ENCODE measurements around the gene MBD3.
A peak's percentile ranks its signal among the peaks of the same experiment; 100 is the strongest.

The MBD3 gene

DNA sequence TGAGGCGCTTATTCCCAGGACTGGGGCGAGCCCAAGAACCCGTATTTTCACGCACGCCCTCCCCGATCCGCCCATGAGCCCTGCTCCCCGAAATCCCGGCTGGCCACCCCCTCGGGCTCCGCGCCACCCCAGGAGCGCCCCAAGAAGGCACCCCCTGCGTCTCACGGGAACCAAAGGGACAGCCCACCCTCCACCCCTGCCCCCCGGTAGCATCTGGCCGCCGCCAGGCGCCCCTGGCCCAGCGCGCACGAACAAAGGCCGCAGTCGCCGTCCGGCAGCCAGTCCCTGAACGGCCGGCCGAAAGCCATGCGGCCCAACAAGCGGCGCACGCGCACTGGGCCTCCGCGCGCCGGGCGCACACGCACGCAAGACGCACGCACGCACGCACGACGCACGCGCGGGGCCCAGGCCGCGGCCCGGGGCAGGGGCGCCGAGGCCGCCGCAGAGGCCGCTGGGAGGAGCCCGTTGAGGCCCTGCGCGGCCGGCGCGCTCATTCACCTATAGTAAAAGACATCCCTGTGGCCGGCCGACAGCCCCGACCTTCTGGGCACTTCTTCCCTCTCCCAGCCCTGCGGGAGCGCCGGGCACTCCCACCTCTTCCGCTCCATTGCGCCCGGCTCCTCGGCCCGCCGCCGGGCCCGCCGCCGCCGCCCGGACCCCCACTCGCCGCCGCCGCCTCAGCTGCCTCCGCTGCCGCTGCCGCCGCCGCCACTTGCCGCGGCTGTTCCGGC, 476 bp downstream of the MBD3 start:
- DNase-seq: peak; percentile 72

DNA sequence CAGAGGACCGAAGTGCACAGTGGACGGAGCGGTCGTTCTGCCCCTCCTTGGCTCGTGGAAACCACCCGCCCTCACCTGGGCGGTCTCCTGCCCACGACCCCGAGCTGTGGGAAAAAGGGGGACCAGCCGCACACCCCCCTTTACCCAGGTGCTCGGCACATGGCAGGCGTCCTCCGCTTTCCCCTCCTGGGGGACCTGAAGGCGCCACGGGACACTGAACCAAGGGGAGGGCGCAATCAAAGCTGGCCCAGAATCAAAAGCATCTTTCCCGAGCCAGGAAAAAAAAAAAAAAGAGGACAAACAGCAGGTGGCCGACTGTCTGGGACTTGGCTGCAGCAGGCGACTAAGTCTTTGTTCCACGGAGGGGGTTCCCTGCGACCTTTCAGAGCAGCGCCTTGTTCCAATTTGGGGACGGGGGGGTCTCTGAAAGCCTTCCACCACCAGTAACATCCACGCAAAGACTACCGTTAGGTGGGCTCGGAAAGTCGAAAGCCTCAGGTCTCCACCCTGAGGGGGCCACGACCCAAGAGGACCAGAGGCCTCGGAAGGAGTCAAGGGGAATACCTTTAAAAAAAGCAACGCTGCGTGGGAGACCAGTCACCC, 1.1 kb downstream of the MBD3 start:
- DNase-seq: no peak

DNA sequence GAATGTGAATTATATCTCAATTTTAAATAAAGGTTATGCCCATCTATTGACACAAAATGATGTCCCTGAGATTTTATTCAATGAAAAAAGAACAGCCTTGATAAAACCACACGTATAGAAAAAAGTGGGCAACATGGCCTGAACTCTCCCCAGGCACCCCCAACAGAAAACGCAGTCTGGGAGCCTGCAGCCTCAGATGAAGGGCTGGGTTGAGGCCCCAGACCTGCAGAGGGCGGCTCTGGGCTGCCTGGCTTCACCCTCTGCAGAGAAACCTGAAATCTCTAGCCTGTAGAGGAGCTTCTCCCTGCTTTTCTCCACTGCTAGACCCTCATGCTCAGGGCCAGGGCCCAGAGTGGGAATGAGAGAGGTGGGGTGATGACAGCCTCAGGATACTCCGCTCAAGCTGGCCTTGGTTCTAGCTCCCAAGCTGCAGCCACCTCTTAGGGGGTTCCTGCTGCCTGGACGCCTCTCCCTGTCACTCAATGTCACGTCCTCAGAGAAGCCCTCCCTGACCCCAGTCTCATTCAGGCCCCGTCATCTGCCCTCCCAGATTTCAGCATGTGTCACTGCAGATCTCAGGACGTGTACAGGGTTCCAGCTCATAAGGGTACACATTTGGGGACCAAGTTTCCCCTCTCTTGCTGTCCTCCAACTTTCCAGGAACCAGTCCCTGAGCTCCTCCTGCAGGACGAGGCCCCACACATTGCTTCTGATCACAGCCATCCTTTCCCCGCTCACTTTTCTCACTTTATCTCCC, 1.8 kb downstream of the MBD3 start:
- DNase-seq: no peak

DNA sequence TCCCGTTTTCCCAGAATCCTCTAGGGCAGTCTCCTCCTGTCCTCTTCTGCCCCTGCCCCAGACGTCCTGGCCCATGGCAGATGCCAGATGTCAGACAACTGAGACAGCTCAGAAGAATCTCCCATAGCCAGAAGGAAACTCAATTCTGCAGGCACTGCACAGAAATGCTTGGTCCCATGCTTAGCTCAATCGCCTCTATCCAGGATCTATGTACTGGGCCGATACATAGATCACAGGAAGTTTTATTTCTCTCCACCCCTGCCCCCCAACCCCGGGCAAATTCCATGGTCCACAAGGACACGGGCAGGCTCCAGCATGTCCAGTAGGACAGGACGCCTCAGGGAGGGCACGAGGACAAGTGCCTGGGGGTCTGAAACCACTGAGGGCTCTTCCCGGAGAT, 4.8 kb downstream of the MBD3 start:
- no peak for DNase-seq

DNA sequence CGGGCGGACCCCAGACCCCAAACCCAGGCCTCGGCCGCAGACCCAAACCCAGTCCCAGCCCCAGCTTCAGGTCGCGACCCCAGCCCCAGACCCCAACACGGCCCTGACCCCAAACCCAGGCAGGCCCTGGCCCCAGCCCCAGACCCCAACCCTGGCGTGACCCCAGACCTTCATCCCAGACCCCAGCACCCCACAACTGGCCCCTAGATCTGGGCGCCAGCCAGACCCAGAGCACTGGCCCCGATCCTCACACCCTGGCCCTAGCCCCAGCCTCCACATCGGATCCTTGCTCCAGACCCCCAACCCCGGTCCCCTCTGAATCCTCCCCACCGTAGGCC, 7.5 kb downstream of the MBD3 start:
- DNase-seq: no peak

DNA sequence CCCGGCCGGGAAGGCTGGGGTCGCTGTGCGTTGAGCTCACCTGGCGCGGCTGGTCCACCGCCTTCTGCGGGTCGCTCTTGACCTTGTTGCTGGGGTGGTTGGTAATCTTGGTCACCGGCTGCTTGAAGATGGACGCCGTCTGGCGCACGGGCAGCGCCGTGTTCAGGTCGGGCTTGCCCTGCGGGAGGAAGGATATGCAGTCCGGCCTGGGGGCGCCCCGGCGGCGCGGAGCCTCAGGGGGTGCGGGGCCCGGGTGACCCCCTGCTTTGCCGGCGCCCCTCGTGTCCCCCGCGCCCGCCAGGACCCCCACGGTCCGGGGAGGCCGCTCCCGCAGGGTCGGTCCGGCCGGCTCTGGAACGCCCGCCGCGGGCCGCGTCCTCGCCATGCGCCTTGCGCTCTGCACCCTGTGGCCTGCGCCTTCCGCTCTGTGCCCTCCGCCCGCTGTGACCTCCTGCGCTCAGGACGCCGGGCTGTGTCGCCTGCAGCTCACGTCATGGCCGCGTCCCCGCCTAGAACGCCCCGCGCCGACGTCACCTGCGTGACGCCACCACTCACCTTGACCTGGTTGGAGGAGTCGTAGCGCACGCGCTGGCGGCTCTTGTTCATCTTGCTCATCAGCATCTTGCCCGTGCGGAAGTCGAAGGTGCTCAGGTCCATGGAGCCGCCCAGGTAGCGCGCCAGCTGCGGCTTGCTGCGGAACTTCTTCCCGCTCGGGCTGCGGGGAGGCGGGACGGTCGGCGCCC, 8.0 kb downstream of the MBD3 start:
- DNase-seq: no peak

DNA sequence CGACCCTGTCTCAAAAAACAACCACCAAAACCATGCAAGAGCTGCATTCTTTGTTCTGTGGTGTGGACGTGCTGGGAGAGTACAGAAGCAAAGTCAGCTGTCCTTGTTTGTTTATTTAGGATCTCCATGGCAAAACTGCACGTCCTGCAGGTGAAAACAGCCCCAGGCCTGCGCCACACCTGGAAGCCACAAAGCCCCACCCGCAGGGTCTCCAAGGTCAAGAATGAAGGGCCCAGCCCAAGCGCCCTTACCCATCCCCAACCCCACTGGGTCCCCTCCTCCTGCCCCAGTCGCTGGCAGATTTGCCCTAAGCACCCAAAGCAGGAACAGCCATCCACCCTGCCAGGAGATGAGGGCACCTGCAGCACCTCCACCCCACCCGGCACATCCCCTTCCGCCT, 10.5 kb downstream of the MBD3 start:
- DNase-seq: no peak

DNA sequence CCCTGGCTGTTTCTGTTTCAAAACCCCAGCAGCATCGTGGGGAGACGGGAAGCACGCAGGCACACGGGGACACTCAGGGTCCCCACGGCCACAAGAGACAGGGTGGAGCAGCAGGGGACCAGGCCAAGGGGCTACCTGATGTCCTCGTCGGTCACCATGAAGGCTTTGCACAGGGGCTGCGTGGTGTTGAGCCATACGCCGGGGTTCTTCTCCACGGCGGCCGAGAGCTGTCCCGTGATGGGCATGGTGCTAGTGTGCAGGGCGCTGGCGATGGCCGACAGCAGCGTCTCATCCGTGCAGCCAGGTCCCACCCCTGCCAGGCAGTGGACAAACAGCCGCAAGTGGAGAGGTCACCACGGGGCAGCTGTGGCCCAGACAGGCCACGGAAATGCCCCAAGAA, 11.7 kb downstream of the MBD3 start:
- no peak for DNase-seq

DNA sequence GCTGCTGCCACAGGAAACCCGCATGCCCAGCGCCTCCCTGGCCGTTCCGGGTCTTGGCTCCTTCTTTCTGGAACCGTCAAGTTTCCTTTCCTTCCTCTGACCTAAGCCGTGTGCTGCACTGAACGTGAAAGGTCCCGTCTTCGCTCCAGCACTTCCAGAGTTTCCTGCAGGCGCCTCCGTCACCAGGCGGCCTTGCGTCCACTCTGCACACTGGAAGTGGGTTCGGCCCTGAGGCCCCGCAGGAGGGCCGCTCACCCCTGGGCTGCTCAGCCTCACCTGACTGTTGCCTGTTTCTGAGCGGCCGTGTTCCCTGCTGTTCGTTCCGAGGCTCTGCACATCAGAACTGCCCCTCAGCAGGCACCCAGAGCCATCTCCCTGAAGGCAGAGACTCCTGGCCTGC, 12.3 kb downstream of the MBD3 start:
- no peak for DNase-seq

DNA sequence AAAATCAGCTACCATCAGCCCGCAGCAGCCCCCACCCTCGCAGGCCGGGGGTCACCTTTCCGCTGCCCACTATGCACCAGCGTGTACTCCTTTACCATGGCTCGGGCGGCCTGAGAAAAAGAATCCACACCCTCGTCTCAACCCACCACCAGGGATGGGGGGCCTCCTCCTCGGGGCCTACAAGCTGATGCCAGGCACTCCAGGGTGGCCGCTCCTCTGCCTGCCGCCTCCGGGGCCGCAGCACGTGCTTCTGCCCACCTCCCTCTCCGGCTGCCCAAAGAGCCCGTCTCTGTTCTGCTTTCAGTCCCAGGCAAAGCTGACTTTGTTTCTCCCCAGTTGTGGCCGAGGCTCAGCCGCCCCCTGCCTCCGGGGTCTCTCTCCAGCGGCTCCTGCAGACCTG, 13.4 kb downstream of the MBD3 start:
- no peak for DNase-seq

DNA sequence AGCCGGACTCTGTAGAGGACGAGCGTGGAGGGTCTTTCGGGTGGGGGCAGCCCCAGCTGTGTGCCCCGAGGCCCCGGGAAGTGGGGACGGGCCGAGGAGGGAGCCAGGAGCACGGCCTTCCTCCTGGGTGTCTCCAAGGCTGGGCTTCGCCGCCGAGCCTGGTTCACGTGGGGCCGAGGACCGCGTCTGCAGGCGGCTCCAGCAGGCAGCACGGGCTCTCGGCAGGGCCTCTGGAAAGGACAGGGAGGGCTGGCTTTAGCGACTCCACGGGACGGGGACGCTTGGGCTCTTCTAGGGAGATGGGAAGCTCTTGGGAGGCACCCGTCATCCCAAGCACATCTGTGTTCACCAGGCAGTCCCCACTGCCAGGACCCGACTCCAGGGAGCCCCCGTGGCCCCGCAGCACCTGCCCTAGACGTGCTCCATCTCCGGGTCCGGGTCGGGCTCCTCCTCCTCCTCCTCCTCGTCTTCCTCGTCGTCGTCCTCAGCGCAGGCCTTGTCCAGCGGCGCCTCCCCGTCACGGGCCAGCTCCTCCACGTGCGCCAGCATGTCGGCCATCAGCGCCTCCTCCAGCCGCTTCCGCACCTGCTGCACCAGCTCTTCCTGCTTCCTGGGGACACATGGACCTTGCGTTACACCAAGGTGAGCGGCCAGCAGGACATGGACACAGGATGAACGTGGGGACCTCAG, 14.6 kb downstream of the MBD3 start:
- DNase-seq: no peak

DNA sequence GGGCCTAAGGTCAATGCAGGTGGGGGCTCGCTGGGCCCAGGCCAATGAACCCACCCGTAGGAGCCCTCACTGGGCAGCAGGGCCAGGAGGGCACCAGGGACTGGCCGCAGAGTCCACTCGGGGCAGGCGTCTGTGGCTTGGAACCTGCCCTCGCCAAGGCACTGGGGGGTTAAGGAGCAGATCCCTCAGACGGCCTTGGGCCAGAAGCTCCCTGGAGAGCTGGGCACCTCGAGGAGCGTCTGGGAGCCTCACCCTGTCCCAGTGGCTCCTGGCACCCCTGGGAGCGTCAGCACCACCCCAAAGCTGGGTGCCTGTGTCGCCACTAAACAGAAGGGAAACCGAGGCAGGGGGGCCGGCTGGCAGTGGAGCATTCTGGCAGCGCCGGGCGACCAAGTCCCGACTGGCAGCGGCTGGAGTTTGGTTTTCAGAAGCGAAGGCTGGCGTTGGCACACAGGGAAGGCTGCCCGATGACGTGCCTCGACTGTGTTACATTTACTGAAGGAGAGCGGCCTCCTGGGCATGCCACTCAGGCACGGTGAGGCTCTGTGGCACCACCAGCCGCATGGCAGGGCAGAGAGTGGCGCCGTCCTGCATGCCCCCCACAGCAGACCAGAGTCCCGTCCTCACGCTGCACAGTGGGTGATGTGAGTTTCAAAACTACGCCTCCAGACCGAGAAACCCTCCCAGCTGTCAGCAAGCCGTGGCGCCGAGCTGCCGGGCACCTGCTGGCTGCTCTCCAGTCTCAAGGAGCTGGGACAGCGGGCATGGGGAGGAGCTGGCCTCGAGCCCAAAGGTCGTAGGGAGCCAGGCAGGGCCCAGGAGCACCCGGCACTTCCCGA, 15.4 kb downstream of the MBD3 start:
- no peak for DNase-seq

DNA sequence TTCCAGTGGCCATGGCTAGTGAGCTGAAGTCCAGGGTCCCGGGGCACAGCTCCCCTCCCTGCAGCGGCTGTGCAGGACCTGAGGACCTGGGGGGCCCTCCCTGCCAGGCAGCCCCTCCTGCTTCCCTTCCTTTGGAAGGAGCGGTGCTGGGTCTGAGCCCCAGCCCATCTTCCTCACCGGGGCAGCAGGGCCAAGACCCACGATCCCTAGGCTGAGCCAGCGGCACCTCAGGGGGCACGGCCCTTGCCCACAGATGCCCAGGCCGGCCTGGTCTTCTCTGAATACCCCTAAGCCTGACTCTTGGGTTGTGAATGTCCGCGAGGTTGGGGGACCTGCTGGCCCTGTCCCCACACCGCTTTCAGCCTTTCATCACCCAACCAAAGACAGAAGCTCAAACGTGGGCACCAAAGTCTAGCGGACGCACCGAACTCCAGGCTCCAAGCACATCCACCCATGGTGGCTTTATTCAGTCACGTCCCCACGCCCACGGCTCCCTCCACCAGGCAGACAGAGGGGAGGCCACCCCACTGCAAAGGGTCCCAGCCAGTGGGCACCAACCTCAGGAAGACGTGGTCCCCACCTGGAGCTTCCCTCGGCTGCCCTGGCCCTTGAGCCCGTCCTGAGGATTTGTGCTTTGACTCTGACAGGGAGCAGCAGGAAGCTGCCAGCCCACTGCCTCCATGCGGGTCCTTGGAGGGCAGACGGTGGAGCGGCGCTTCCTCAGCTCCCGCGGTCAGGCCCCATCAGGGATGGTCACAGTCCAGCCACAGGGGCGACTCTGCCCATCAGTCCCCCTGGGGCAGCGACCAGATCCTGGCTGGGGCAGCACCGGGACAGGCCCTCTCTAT, 16.2 kb downstream of the MBD3 start:
- no peak for DNase-seq

DNA sequence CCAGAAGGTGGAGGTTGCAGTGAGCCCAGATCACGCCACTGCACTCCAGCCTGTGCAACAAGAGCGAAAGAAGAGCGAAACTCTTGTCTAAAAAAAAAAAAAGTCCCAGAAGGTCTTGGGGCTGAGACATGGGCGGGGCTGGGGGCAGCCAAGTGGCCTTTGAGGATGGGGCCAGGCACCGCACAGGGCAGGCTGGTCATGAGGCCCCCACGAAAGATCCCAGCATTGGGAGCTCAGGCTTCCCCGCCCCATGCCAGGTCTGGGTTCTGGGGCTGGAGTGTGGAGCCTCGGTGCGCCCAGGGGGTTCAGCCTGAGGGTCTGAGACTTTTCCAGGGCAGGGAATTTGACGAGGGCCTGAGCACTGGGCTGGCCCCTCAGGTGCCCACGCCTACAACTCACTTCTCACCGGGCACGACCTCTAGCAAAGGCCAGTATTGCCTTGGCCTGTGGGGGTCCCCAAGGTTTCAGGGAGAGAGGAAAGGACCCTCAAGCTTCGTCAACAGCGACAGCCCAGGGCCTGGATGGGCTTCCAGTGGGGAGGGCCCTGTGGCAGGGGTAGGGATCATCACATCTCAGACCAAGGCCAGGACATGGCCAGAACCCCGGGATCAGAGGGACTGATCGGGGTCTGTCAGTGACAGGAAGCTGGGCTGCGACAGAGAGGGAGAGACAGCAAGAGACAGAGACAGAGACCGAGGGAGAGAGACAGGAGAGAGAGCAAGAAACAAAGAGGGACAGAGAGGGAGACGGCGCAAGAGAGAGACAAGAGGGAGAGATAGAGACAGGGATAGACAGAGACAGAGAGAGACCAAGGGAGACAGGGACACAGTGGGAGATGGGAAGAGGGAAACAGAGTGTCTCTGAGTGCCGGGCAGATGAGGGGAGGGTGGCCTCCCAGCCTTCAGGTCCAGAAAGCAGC, 17.1 kb downstream of the MBD3 start:
- no peak for DNase-seq

DNA sequence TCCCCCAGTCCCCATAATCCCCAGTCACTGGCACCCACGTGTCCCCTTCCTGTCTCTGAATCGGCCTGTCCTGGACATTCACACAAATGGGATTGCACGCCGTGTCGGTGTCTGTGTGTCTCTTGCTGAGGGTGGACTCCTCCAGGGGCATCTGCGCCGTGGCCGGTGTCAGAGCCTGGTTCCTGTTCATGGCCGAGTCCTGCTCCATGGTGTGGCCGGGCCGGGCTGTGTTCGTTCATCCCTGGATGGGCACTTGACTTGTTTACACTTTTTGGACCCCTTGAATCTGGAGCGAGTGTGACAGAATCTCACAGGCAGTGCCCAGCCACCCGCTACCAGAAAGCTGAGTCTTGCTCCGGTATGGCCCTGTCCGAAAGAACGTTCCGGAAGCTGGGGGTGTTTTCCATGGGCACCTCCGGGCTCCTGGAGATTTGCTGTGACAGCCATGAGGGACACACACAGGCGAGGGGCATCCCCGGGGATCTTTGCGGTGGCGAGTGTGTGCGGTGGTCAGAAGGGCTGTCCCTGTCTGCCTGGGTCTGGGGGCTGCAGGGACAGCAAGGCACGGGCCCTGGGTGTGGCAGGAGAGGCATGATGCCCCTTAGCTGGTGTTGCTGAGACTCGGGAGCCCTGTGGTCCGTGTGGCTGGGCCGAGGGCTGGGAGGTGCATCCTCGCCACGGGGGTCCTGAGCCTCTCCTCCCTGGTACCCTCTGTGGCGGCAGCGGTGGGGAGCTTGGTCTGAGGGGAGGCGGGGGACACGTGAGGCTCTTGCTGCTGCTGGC, 18.1 kb downstream of the MBD3 start:
- DNase-seq: no peak

DNA sequence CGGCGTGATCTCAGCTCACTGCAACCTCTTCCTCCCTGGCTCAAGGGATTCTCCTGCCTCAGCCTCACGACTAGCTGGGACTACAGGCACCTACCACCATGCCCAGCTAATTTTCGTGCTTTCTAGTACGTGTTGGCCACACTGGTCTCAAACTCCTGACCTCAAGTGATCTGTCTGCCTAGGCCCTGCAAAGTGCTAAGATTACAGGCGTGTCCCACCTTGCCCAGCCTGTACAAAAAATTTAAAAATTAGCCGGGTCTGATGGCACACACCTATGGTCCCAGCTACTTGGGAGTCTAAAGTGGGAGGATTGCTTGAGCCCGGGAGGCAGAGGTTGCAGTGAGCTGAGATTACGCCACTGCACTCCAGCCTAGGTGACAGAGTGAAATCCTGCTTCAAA, 19.9 kb downstream of the MBD3 start:
- DNase-seq: no peak

DNA sequence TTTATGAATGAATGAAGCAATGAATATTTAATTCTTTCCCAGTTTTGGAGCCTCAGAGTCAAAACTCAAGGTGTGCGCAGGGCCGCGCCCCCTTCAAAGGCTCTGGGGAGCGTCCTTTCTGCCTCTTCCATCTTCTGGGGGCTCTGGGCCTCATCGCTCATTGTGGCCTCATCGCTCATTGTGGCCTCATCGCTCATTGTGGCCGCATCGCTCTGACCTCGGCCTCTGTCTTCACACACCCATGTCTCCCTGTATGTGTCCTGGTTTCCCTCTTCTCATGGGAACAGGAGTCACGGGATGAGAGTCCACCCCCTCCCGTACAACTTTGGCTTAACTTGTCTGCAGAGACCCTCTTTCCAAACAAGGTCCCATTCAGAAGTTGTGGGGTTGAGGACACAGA, 21.3 kb downstream of the MBD3 start:
- no peak for DNase-seq

DNA sequence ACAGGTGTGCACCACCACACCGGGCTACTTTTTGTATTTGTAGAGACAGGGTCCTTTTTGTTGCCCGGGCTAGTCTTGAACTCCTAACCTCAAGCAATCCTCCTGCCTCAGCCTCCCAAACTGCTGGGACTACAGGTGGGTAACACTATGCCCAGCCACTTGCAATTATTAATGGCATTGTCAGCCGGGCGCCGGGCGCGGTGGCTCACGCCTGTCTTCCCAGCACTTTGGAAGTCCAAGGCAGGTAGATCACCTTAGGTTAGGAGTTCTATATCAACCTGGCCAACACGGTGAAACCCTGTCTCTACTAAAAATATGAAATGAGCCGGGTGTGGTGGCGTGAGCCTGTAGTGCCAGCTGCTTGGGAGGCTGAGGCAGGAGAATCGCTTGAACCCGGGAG, 21.8 kb downstream of the MBD3 start:
- no peak for DNase-seq

DNA sequence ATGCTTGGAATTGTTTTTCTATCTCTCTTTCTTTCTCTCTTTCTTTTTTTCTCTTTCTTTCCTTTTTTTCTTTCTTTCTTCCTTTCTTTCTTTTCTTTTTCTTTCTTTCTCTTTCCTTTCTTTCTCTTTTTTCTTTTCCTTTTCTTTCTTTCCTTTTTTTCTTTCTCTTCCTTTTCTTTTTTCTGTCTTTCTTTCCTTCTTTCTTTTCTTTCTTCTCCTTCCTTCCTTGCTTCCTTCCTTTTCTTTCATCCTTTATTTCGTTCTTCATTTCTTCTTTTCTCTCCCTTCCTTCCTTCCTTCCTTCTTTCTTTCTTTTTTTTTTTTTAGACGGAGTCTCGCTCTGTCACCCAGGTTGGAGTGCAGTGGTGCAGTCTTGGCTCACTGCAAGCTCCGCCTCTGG, 22.7 kb downstream of the MBD3 start:
- no peak for DNase-seq

Measured in effector CD8-positive, alpha-beta T cell (primary cell).